Suprapubic skin (tissue), 4 donors: Measurements from ENCODE around the gene AGMO. TPM values are rescaled to one million over a fixed set of nuclear protein-coding genes. Genes with fewer than 3 reads are reported as not detected.

Experiments
- DNase-seq, 2 donors: peaks; one replicate each; pipeline ENCODE4 v3.0.0-alpha.2; 2019; ENCODE audit warnings: low spot score in 2 of 2
- H3K27ac ChIP-seq: fragments of 200-600 bp; sonication (generic); one replicate; pipeline ENCODE4 v1.5.1; 2019
- H3K27me3 ChIP-seq: fragments of 200-600 bp; sonication (generic); one replicate; pipeline ENCODE4 v1.5.1; 2019
- H3K36me3 ChIP-seq: fragments of 200-600 bp; sonication (generic); one replicate; pipeline ENCODE4 v1.5.1; 2019
- H3K4me1 ChIP-seq: fragments of 200-600 bp; sonication (generic); one replicate; pipeline ENCODE4 v1.5.1; 2019
- H3K4me3 ChIP-seq: fragments of 200-600 bp; sonication (generic); one replicate; pipeline ENCODE4 v1.5.1; 2019; ENCODE audit warnings: mild to moderate bottlenecking
- H3K9me3 ChIP-seq: fragments of 200-600 bp; sonication (generic); one replicate; pipeline ENCODE4 v1.5.1; 2019
- EP300 ChIP-seq: sonication (generic); formaldehyde crosslinking; IDR thresholded peaks from one replicate; pipeline ENCODE4 v1.6.1; 2017; ENCODE audit warnings: antibody characterized with exemption
- POLR2A ChIP-seq, 2 donors: fragments of 450-650 bp; IDR thresholded peaks; one replicate each; pipeline ENCODE4 v1.6.1; 2017; ENCODE audit warnings: antibody characterized with exemption in 2 of 2, mild to moderate bottlenecking in 2 of 2, moderate library complexity in 2 of 2
- POLR2AphosphoS5 ChIP-seq, 3 donors: sonication (generic); formaldehyde crosslinking; IDR thresholded peaks; one replicate each; pipeline ENCODE4 v1.6.1; 2017; ENCODE audit warnings: antibody characterized with exemption in 3 of 3
- WGBS: methylation state at CpG from one replicate; pipeline ENCODE4 v1.1.5; 2018; 5-methylcytosine and 5-hydroxymethylcytosine counted together
- total RNA-seq, 4 donors: library from RNA; depleted of rRNA; stranded (reverse); fragments of >200 nt; gene quantifications; one replicate each; pipeline ENCODE4 v1.1.0, GENCODE V29; 2016
- TF ChIP-seq, protein P1 (sequence below), 2 donors: fragments of 200-600 bp in 1 of 2; fragments of 450-650 bp in 1 of 2; sonication (generic) in 1 of 2; IDR thresholded peaks; one replicate each; pipeline ENCODE4 v1.5.1; 2016 to 2019; ENCODE audit warnings: antibody characterized with exemption in 2 of 2, mild to moderate bottlenecking in 1 of 2, moderate library complexity in 1 of 2

Gene AGMO
- total RNA-seq, 4 donors from 2014 or later, result 0.40 TPM; not detected in 3

DNA sequence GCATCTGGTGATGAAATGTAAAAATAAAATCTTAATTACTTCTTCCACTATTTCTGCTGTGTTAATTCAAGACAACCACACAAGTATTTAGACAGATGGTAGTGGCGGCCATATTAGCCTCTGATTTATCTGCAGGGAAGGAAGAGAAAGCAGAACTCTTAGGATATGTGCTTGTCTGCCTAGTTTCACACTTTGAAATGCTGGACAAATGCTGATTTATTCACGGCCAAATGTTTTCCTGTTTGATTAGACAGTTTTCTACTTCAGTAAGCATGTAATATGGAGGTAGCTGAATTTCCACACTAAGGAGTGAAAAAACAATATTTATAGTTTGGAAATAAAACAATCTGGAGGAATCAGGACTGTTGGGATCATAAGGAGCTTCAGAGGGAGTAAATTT lies 158.1 kb downstream of the AGMO start:
- no peak for DNase-seq
- Histone ChIP-seq H3K4me3 (no peak overlapping the region), H3K27me3 (no peaks in the 10 kb centered on the region), H3K36me3 (no peaks in the 10 kb centered on the region), H3K27ac (no peak overlapping the region), H3K9me3 (no peaks in the 10 kb centered on the region), H3K4me1 (no peaks in the 10 kb centered on the region)
- 71% methylated on average over 2 of the region's 2 CpGs for WGBS
- TF ChIP-seq POLR2A (IDR thresholded peaks at IDR 0.05) (no peak), EP300 (no peak), POLR2AphosphoS5 (IDR thresholded peaks at IDR 0.05) (no peak)
- TF ChIP-seq, protein P1, sequence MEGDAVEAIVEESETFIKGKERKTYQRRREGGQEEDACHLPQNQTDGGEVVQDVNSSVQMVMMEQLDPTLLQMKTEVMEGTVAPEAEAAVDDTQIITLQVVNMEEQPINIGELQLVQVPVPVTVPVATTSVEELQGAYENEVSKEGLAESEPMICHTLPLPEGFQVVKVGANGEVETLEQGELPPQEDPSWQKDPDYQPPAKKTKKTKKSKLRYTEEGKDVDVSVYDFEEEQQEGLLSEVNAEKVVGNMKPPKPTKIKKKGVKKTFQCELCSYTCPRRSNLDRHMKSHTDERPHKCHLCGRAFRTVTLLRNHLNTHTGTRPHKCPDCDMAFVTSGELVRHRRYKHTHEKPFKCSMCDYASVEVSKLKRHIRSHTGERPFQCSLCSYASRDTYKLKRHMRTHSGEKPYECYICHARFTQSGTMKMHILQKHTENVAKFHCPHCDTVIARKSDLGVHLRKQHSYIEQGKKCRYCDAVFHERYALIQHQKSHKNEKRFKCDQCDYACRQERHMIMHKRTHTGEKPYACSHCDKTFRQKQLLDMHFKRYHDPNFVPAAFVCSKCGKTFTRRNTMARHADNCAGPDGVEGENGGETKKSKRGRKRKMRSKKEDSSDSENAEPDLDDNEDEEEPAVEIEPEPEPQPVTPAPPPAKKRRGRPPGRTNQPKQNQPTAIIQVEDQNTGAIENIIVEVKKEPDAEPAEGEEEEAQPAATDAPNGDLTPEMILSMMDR (IDR thresholded peaks at IDR 0.05), result no peak

DNA sequence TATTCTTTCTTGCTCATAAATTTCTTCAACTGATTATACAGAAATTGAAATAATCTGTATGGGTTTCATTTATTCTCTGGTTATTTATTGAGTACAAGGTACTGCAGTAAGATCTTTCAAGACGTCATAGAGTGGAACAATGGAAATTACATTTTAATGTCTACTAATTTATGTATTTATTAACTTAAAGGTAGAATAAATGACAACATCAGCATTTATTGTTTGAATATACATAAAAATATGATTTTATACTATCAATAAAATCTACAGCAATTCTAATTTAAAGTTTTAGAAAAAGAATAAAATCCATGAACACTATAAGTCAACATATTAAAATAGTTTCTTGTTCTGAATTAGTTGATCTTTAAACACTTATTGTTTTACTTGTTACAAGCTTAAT lies 158.5 kb downstream of the AGMO start:
- H3K9me3 ChIP-seq, result no peaks in the 10 kb centered on the region
- no peak for DNase-seq
- WGBS, result 0% methylated on average over 1 of the region's 1 CpG
- H3K36me3 ChIP-seq, result no peaks in the 10 kb centered on the region
- no peaks in the 10 kb centered on the region for H3K27me3 ChIP-seq
- TF ChIP-seq POLR2AphosphoS5 (IDR thresholded peaks at IDR 0.05), result no peak
- TF ChIP-seq EP300, result no peak
- TF ChIP-seq POLR2A (IDR thresholded peaks at IDR 0.05), result no peak
- TF ChIP-seq, protein P1 (IDR thresholded peaks at IDR 0.05), result no peak
- no peaks in the 10 kb centered on the region for H3K4me1 ChIP-seq
- no peak overlapping the region for H3K27ac ChIP-seq
- H3K4me3 ChIP-seq, result no peak overlapping the region

GRCh38 chr7:15402436-15403136 lies 159.2 kb downstream of the AGMO start:
- Histone ChIP-seq H3K9me3 (no peaks in the 10 kb centered on the region), H3K27ac (no peak overlapping the region), H3K36me3 (no peaks in the 10 kb centered on the region), H3K27me3 (no peaks in the 10 kb centered on the region), H3K4me3 (no peak overlapping the region), H3K4me1 (no peaks in the 10 kb centered on the region)
- no peak for DNase-seq
- TF ChIP-seq POLR2A (IDR thresholded peaks at IDR 0.05), result no peak
- TF ChIP-seq, protein P1 (IDR thresholded peaks at IDR 0.05), result no peak
- TF ChIP-seq EP300, result no peak
- WGBS, result 77% methylated on average over 2 of the region's 2 CpGs

GRCh38 chr7:15400440-15400839 lies 161.4 kb downstream of the AGMO start:
- TF ChIP-seq POLR2A (IDR thresholded peaks at IDR 0.05) (no peak), POLR2AphosphoS5 (IDR thresholded peaks at IDR 0.05) (no peak), EP300 (no peak)
- TF ChIP-seq, protein P1 (IDR thresholded peaks at IDR 0.05), result no peak
- no peaks in the 10 kb centered on the region for H3K27me3 ChIP-seq
- no peaks in the 10 kb centered on the region for H3K4me1 ChIP-seq
- no peak overlapping the region for H3K4me3 ChIP-seq
- no peak for DNase-seq
- H3K9me3 ChIP-seq, result no peaks in the 10 kb centered on the region
- no peaks in the 10 kb centered on the region for H3K36me3 ChIP-seq
- H3K27ac ChIP-seq, result no peak overlapping the region
- 92% methylated on average over 3 of the region's 3 CpGs for WGBS

- DNase-seq, result no peak
- no peaks in the 10 kb centered on the region for H3K9me3 ChIP-seq
- 54% methylated on average over 2 of the region's 2 CpGs for WGBS
- no peak overlapping the region for H3K4me3 ChIP-seq
- no peaks in the 10 kb centered on the region for H3K4me1 ChIP-seq
- TF ChIP-seq EP300 (no peak), POLR2A (IDR thresholded peaks at IDR 0.05) (no peak), POLR2AphosphoS5 (IDR thresholded peaks at IDR 0.05) (no peak)
- TF ChIP-seq, protein P1 (IDR thresholded peaks at IDR 0.05), result no peak
- no peaks in the 10 kb centered on the region for H3K36me3 ChIP-seq
- H3K27me3 ChIP-seq, result no peaks in the 10 kb centered on the region
- no peak overlapping the region for H3K27ac ChIP-seq
These were observed 162.4 kb downstream of the AGMO start for GRCh38 chr7:15399441-15399840.
